Chondrocyte (in vitro differentiated cells): ENCODE results near the gene NRXN3. TPM values are rescaled to one million over a fixed set of nuclear protein-coding genes. Genes with fewer than 3 reads are reported as not detected.

Source experiments
- DNase-seq: peaks from one replicate; pipeline ENCODE4 v3.0.0; 2021; ENCODE audit warnings: mixed read lengths, low spot score
- H3K27ac Mint-ChIP-seq: one replicate; pipeline ENCODE4 v1.8.0; 2021; ENCODE audit warnings: mild to moderate bottlenecking, moderate library complexity, mixed read lengths; ENCODE audit not compliant: unreplicated experiment
- H3K27me3 Mint-ChIP-seq: 2 replicates; pipeline ENCODE4 v1.8.0; 2021; ENCODE audit warnings: low read depth, mixed read lengths
- H3K36me3 Mint-ChIP-seq: 2 replicates; pipeline ENCODE4 v1.8.0; 2021; ENCODE audit warnings: low read depth, mixed read lengths
- H3K4me1 Mint-ChIP-seq: 2 replicates; pipeline ENCODE4 v1.8.0; 2021; ENCODE audit warnings: low read depth, mild to moderate bottlenecking, mixed read lengths
- H3K4me3 Mint-ChIP-seq: one replicate; pipeline ENCODE4 v1.8.0; 2021; ENCODE audit warnings: mild to moderate bottlenecking, moderate library complexity, mixed read lengths; ENCODE audit not compliant: unreplicated experiment
- H3K9me3 Mint-ChIP-seq: 2 replicates; pipeline ENCODE4 v1.8.0; 2021; ENCODE audit warnings: low read depth, mixed read lengths
- CTCF ChIP-seq: fragments of 200-600 bp; sonication (generic); IDR thresholded peaks from 2 replicates; pipeline ENCODE4 v1.5.0; 2021; ENCODE audit warnings: antibody characterized with exemption, mild to moderate bottlenecking, moderate library complexity
- total RNA-seq: library from RNA; stranded (reverse); gene quantifications from 3 replicates; pipeline ENCODE4 v1.2.1, GENCODE V29; 2021

Gene NRXN3
- total RNA-seq, 1 donor from 2014 or later = 7.9 TPM

- H3K4me3 Mint-ChIP-seq = no peak overlapping the region
- DNase-seq = no peak
These were observed 1558.2 kb downstream of the NRXN3 start for GRCh38 chr14:79728331-79728730.

DNA sequence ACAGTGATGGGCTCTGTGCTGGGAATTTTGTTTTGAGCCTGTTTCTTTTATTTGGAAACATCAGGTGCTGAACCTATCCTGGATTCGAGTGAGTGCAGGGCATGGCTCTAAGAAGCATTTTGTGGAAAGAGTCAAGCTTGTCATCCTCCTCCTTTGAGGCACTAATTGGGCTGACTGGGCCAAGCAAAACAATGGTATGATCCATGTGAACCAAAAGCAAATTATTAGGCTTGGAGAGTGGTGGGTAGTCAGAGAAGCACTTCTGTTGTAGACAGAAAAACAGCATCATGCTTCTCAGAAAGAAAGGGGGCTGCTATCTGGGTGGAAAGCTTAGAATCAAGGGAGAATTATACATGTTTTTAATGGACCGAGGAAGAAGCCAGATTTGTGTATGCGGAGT, 1559.6 kb downstream of the NRXN3 start:
- TF ChIP-seq CTCF = no peak
- Mint-ChIP-seq H3K9me3 (no peaks in the 10 kb centered on the region), H3K36me3 (no peaks in the 10 kb centered on the region), H3K4me3 (no peak overlapping the region), H3K4me1 (peaks cover 24% of the 10 kb centered on the region), H3K27ac (no peak overlapping the region), H3K27me3 (no peaks in the 10 kb centered on the region)
- no peak for DNase-seq

More at GRCh38 chr14:79728331-79728730, 1558.2 kb downstream of the NRXN3 start:
- Mint-ChIP-seq H3K36me3 (no peaks in the 10 kb centered on the region), H3K27me3 (no peaks in the 10 kb centered on the region), H3K4me1 (peaks cover 21% of the 10 kb centered on the region), H3K27ac (no peak overlapping the region), H3K9me3 (no peaks in the 10 kb centered on the region)
- TF ChIP-seq CTCF = no peak

- DNase-seq = no peak
- peaks cover 3% of the 10 kb centered on the region for H3K9me3 Mint-ChIP-seq
- peaks cover 2% of the 10 kb centered on the region for H3K36me3 Mint-ChIP-seq
These were observed 1560.0 kb downstream of the NRXN3 start for GRCh38 chr14:79730196-79730595.

DNA sequence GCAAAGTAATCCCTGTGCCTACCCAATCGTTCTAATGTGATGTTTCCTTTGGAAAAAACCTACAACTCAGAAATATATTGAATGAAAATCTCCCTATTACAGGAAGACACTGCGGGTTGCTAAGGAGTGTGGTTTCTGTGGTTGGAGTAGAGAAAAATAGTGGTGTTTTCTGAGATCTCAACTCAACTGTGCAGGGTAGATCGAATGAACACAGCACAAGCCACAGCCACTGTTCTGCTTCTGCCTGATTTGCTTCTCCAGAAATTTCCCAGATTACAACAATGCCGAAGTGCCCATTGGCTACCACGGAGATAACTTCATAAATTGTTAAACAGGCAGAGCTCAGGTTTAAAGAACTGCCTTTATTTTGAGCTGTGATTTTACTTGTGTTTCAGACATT, 1560.8 kb downstream of the NRXN3 start:
- Mint-ChIP-seq H3K27me3 (no peaks in the 10 kb centered on the region), H3K4me3 (no peak overlapping the region), H3K4me1 (peaks cover 24% of the 10 kb centered on the region), H3K27ac (no peak overlapping the region), H3K9me3 (peaks cover 8% of the 10 kb centered on the region), H3K36me3 (peaks cover 3% of the 10 kb centered on the region)
- no peak for TF ChIP-seq CTCF
- no peak for DNase-seq

More at GRCh38 chr14:79730196-79730595, 1560.0 kb downstream of the NRXN3 start:
- TF ChIP-seq CTCF = no peak
- Mint-ChIP-seq H3K27ac (no peak overlapping the region), H3K27me3 (no peaks in the 10 kb centered on the region), H3K4me1 (peaks cover 24% of the 10 kb centered on the region), H3K4me3 (no peak overlapping the region)

- TF ChIP-seq CTCF = no peak
- H3K4me1 Mint-ChIP-seq = peaks cover 24% of the 10 kb centered on the region
- no peak for DNase-seq
- peaks cover 11% of the 10 kb centered on the region for H3K36me3 Mint-ChIP-seq
- no peak overlapping the region for H3K27ac Mint-ChIP-seq
- peaks cover 23% of the 10 kb centered on the region for H3K9me3 Mint-ChIP-seq
- H3K4me3 Mint-ChIP-seq = no peak overlapping the region
- no peaks in the 10 kb centered on the region for H3K27me3 Mint-ChIP-seq
These were observed 1562.9 kb downstream of the NRXN3 start for GRCh38 chr14:79732911-79733655.
